Liver (tissue), 9 donors: ENCODE results near the gene ANO4. TPM values are rescaled to one million over a fixed set of nuclear protein-coding genes. Genes with fewer than 3 reads are reported as not detected.

Source experiments
- DNase-seq: peaks from one replicate; pipeline ENCODE4 v3.0.0-alpha.2; 2017; ENCODE audit warnings: low spot score
- H3K27ac ChIP-seq, 2 donors: one replicate each; pipeline ENCODE4 v1.7.0; 2013; ENCODE audit warnings: inconsistent platforms in 2 of 2, low read length in 2 of 2, control low read depth in 1 of 2, low read depth in 1 of 2, mild to moderate bottlenecking in 1 of 2
- H3K27me3 ChIP-seq, 4 donors: one replicate each; pipeline versions ENCODE4 v1.6.1 to v1.7.0; 2013; ENCODE audit warnings: low read length in 3 of 4, inconsistent platforms in 1 of 4, mild to moderate bottlenecking in 1 of 4, moderate library complexity in 1 of 4; ENCODE audit not compliant: control insufficient read depth in 4 of 4, insufficient read depth in 4 of 4
- H3K36me3 ChIP-seq, 4 donors: one replicate each; pipeline versions ENCODE4 v1.6.1 to v1.7.0; 2013; ENCODE audit warnings: low read length in 3 of 4, mild to moderate bottlenecking in 3 of 4, low read depth in 1 of 4, moderate library complexity in 1 of 4; ENCODE audit not compliant: control insufficient read depth in 4 of 4, insufficient read depth in 3 of 4
- H3K4me1 ChIP-seq, 4 donors: one replicate each; pipeline versions ENCODE4 v1.6.1 to v1.7.0; 2013; ENCODE audit warnings: low read length in 3 of 4, mild to moderate bottlenecking in 3 of 4, moderate library complexity in 1 of 4; ENCODE audit not compliant: control insufficient read depth in 4 of 4, insufficient read depth in 4 of 4
- H3K4me3 ChIP-seq, 3 donors: one replicate each; pipeline versions ENCODE4 v1.6.1 to v1.7.0; 2013; ENCODE audit warnings: low read length in 3 of 3, control low read depth in 1 of 3, low read depth in 1 of 3, mild to moderate bottlenecking in 1 of 3
- H3K9ac ChIP-seq, 2 donors: one replicate each; pipeline ENCODE4 v1.7.0; 2013; ENCODE audit warnings: low read length in 2 of 2, mild to moderate bottlenecking in 2 of 2, moderate library complexity in 2 of 2, control low read depth in 1 of 2, low read depth in 1 of 2
- H3K9me3 ChIP-seq, 4 donors: one replicate each; pipeline versions ENCODE4 v1.6.1 to v1.7.0; 2013; ENCODE audit warnings: low read length in 3 of 4; ENCODE audit not compliant: control insufficient read depth in 4 of 4
- EGR1 ChIP-seq, 2 donors: IDR thresholded peaks; 2 replicates each; pipeline ENCODE4 v1.6.1; 2016 to 2018; ENCODE audit warnings: antibody characterized with exemption in 2 of 2, low read depth in 2 of 2
- FOXA1 ChIP-seq: IDR thresholded peaks from 2 replicates; pipeline ENCODE4 v1.6.1; 2016; ENCODE audit warnings: antibody characterized with exemption
- FOXA2 ChIP-seq: IDR thresholded peaks from 2 replicates; pipeline ENCODE4 v1.6.1; 2016; ENCODE audit warnings: antibody characterized with exemption
- GABPA ChIP-seq, 2 donors: IDR thresholded peaks in 1 of 2; conservative IDR thresholded peaks in 1 of 2; 2 replicates each; pipeline ENCODE4 v1.6.1; 2016; ENCODE audit warnings: antibody characterized with exemption in 2 of 2, mild to moderate bottlenecking in 1 of 2, moderate library complexity in 1 of 2
- HNF4A ChIP-seq, 2 donors: conservative IDR thresholded peaks; 2 replicates each; pipeline ENCODE4 v1.6.1; 2016; ENCODE audit warnings: antibody characterized with exemption in 2 of 2, mild to moderate bottlenecking in 2 of 2
- HNF4G ChIP-seq: IDR thresholded peaks from 2 replicates; pipeline ENCODE4 v1.6.1; 2016; ENCODE audit warnings: antibody characterized with exemption
- JUND ChIP-seq, 2 donors: IDR thresholded peaks; 2 replicates each; pipeline ENCODE4 v1.6.1; 2016; ENCODE audit warnings: antibody characterized with exemption in 2 of 2
- NR2F2 ChIP-seq: IDR thresholded peaks from 2 replicates; pipeline ENCODE4 v1.6.1; 2016; ENCODE audit warnings: antibody characterized with exemption
- RAD21 ChIP-seq, 2 donors: IDR thresholded peaks; 2 replicates each; pipeline ENCODE4 v1.6.1; 2016; ENCODE audit warnings: antibody characterized with exemption in 2 of 2, mild to moderate bottlenecking in 2 of 2
- RXRA ChIP-seq, 2 donors: IDR thresholded peaks; 2 replicates each; pipeline ENCODE4 v1.6.1; 2017 to 2018; ENCODE audit warnings: antibody characterized with exemption in 2 of 2, mild to moderate bottlenecking in 1 of 2
- SP1 ChIP-seq: IDR thresholded peaks from 2 replicates; pipeline ENCODE4 v1.6.1; 2018; ENCODE audit warnings: antibody characterized with exemption, mild to moderate bottlenecking
- TAF1 ChIP-seq: conservative IDR thresholded peaks from 2 replicates; pipeline ENCODE4 v1.6.1; 2016; ENCODE audit warnings: antibody characterized with exemption, mild to moderate bottlenecking
- YY1 ChIP-seq: IDR thresholded peaks from 2 replicates; pipeline ENCODE4 v1.6.1; 2016; ENCODE audit warnings: antibody characterized with exemption, mild to moderate bottlenecking
- WGBS: extraction: QIAGEN DNeasy Blood & Tissue Kit; methylation state at CpG from one replicate; pipeline ENCODE4 v1.1.7; 2013; 5-methylcytosine and 5-hydroxymethylcytosine counted together
- polyA plus RNA-seq, 2 donors: library from polyadenylated mRNA; stranded (reverse) in 1 of 2; unstranded in 1 of 2; fragments of 200-250 nt in 1 of 2; fragments of >200 nt in 1 of 2; fragmentation: Nextera tagmentation in 1 of 2; extraction: Ambion mirVana in 1 of 2; gene quantifications; one replicate each; pipeline versions ENCODE4 v1.2.1 to v1.2.3, GENCODE V29; 2013 to 2015
- total RNA-seq, 2 donors: library from RNA; depleted of rRNA; stranded (reverse); fragments of >200 nt; gene quantifications; one replicate each; pipeline ENCODE4 v1.2.3, GENCODE V29; 2014
- TF ChIP-seq, protein P1 (sequence below): IDR thresholded peaks from 2 replicates; pipeline ENCODE4 v1.6.1; 2016; ENCODE audit warnings: antibody characterized with exemption
- TF ChIP-seq, protein P2 (sequence below): IDR thresholded peaks from 2 replicates; pipeline ENCODE4 v1.6.1; 2016; ENCODE audit warnings: antibody characterized with exemption
- TF ChIP-seq, protein P3 (sequence below): IDR thresholded peaks from 2 replicates; pipeline ENCODE4 v1.6.1; 2016; ENCODE audit warnings: antibody characterized with exemption, mild to moderate bottlenecking
- TF ChIP-seq, protein P4 (sequence below): IDR thresholded peaks from 2 replicates; pipeline ENCODE4 v1.6.1; 2016; ENCODE audit warnings: antibody characterized with exemption
- TF ChIP-seq, protein P5 (sequence below): fragments of 150-350 bp; IDR thresholded peaks from 2 replicates; pipeline ENCODE4 v1.5.1; 2017; ENCODE audit warnings: improper control_type of control experiment, low read depth, low read length; ENCODE audit not compliant: missing input control
- donor health status: healthy.
- donor health status: healthy.
- donor health status: healthy.
- donor health status: healthy.
- donor health status: healthy.

The ANO4 gene
- total and polyA plus RNA-seq, 4 donors: 0.08 to 2.2 (median 0.17) TPM; not detected in 1

DNA sequence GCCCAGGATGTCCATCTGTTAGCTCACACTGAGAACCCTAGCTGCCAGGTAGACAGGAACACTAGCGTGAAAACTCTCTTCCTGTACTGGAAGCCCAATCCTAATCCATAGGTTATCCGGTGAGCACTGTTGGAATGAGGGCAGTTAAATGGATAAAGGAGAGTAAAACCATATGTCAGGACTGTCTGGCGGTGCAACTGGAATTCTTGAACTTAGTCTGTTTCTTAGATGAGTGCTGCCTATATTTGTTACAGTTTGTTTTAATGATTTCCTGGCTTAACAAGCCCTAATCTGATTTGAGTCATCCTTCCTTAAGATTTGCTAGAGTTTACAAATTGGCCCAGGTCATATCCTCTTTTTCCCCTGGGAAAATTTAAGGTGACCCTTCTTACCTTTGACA, 104.7 kb downstream of the ANO4 start:
- Histone ChIP-seq H3K9ac (no peak overlapping the region), H3K9me3 (no peaks in the 10 kb centered on the region), H3K4me1 (no peaks in the 10 kb centered on the region), H3K27ac (no peak overlapping the region), H3K36me3 (no peaks in the 10 kb centered on the region), H3K4me3 (no peak overlapping the region), H3K27me3 (no peaks in the 10 kb centered on the region)
- 85% methylated on average over 3 of the region's 3 CpGs for WGBS
- no peak for DNase-seq
- TF ChIP-seq, protein P1, sequence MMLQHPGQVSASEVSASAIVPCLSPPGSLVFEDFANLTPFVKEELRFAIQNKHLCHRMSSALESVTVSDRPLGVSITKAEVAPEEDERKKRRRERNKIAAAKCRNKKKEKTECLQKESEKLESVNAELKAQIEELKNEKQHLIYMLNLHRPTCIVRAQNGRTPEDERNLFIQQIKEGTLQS: no peak
- TF ChIP-seq HNF4A (conservative IDR thresholded peaks at IDR 0.05) (no peak), RXRA (IDR thresholded peaks at IDR 0.05) (no peak), RAD21 (IDR thresholded peaks at IDR 0.05) (no peak), NR2F2 (no peak), GABPA (IDR thresholded peaks at IDR 0.05 in 1 of 2, conservative IDR thresholded peaks at IDR 0.05 in 1 of 2) (no peak), HNF4G (no peak)
- TF ChIP-seq, protein P2, sequence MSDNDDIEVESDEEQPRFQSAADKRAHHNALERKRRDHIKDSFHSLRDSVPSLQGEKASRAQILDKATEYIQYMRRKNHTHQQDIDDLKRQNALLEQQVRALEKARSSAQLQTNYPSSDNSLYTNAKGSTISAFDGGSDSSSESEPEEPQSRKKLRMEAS: no peak

DNA sequence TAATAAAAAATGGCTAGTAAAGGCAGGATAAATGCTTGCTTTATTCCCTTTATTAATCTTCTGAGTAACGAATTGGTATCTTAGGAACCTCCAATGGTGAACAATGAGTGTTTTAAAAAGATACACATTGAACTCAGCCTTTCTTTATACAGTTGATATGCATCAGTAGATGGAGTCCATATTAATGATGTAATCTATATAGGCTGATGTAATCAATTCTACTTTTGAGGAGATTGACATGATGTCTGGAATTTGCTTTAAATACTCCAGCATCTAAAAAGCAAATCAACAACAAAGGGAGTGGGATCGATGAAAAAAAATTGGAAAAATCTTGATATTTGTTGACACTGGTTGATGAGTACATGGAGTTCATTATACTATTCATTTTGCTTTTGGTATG, 106.2 kb downstream of the ANO4 start:
- no peak for DNase-seq
- Histone ChIP-seq H3K27ac (no peak overlapping the region), H3K9me3 (no peaks in the 10 kb centered on the region), H3K4me3 (no peak overlapping the region), H3K36me3 (no peaks in the 10 kb centered on the region), H3K4me1 (no peaks in the 10 kb centered on the region), H3K27me3 (no peaks in the 10 kb centered on the region), H3K9ac (no peak overlapping the region)
- WGBS: 78% methylated on average over 2 of the region's 2 CpGs
- TF ChIP-seq, protein P3, sequence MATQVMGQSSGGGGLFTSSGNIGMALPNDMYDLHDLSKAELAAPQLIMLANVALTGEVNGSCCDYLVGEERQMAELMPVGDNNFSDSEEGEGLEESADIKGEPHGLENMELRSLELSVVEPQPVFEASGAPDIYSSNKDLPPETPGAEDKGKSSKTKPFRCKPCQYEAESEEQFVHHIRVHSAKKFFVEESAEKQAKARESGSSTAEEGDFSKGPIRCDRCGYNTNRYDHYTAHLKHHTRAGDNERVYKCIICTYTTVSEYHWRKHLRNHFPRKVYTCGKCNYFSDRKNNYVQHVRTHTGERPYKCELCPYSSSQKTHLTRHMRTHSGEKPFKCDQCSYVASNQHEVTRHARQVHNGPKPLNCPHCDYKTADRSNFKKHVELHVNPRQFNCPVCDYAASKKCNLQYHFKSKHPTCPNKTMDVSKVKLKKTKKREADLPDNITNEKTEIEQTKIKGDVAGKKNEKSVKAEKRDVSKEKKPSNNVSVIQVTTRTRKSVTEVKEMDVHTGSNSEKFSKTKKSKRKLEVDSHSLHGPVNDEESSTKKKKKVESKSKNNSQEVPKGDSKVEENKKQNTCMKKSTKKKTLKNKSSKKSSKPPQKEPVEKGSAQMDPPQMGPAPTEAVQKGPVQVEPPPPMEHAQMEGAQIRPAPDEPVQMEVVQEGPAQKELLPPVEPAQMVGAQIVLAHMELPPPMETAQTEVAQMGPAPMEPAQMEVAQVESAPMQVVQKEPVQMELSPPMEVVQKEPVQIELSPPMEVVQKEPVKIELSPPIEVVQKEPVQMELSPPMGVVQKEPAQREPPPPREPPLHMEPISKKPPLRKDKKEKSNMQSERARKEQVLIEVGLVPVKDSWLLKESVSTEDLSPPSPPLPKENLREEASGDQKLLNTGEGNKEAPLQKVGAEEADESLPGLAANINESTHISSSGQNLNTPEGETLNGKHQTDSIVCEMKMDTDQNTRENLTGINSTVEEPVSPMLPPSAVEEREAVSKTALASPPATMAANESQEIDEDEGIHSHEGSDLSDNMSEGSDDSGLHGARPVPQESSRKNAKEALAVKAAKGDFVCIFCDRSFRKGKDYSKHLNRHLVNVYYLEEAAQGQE: no peak
- TF ChIP-seq FOXA1: no peak
- TF ChIP-seq FOXA2: no peak
- TF ChIP-seq TAF1: no peak
- TF ChIP-seq GABPA (IDR thresholded peaks at IDR 0.05 in 1 of 2, conservative IDR thresholded peaks at IDR 0.05 in 1 of 2): no peak
- TF ChIP-seq, protein P1: no peak
- TF ChIP-seq EGR1 (IDR thresholded peaks at IDR 0.05; ENCODE audit: low read depth in 2 of 2): no peak
- no peak for TF ChIP-seq RAD21 (IDR thresholded peaks at IDR 0.05)
- no peak for TF ChIP-seq HNF4G
- TF ChIP-seq, protein P2: no peak
- TF ChIP-seq SP1: no peak
- no peak for TF ChIP-seq YY1
- TF ChIP-seq, protein P4, sequence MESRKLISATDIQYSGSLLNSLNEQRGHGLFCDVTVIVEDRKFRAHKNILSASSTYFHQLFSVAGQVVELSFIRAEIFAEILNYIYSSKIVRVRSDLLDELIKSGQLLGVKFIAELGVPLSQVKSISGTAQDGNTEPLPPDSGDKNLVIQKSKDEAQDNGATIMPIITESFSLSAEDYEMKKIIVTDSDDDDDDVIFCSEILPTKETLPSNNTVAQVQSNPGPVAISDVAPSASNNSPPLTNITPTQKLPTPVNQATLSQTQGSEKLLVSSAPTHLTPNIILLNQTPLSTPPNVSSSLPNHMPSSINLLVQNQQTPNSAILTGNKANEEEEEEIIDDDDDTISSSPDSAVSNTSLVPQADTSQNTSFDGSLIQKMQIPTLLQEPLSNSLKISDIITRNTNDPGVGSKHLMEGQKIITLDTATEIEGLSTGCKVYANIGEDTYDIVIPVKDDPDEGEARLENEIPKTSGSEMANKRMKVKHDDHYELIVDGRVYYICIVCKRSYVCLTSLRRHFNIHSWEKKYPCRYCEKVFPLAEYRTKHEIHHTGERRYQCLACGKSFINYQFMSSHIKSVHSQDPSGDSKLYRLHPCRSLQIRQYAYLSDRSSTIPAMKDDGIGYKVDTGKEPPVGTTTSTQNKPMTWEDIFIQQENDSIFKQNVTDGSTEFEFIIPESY: no peak
- TF ChIP-seq, protein P5, sequence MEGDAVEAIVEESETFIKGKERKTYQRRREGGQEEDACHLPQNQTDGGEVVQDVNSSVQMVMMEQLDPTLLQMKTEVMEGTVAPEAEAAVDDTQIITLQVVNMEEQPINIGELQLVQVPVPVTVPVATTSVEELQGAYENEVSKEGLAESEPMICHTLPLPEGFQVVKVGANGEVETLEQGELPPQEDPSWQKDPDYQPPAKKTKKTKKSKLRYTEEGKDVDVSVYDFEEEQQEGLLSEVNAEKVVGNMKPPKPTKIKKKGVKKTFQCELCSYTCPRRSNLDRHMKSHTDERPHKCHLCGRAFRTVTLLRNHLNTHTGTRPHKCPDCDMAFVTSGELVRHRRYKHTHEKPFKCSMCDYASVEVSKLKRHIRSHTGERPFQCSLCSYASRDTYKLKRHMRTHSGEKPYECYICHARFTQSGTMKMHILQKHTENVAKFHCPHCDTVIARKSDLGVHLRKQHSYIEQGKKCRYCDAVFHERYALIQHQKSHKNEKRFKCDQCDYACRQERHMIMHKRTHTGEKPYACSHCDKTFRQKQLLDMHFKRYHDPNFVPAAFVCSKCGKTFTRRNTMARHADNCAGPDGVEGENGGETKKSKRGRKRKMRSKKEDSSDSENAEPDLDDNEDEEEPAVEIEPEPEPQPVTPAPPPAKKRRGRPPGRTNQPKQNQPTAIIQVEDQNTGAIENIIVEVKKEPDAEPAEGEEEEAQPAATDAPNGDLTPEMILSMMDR: no peak
- no peak for TF ChIP-seq NR2F2
- no peak for TF ChIP-seq HNF4A (conservative IDR thresholded peaks at IDR 0.05)
- TF ChIP-seq JUND (IDR thresholded peaks at IDR 0.05): no peak
- no peak for TF ChIP-seq RXRA (IDR thresholded peaks at IDR 0.05)
